Measurements from ENCODE around the gene SERTAD2.

DNA sequence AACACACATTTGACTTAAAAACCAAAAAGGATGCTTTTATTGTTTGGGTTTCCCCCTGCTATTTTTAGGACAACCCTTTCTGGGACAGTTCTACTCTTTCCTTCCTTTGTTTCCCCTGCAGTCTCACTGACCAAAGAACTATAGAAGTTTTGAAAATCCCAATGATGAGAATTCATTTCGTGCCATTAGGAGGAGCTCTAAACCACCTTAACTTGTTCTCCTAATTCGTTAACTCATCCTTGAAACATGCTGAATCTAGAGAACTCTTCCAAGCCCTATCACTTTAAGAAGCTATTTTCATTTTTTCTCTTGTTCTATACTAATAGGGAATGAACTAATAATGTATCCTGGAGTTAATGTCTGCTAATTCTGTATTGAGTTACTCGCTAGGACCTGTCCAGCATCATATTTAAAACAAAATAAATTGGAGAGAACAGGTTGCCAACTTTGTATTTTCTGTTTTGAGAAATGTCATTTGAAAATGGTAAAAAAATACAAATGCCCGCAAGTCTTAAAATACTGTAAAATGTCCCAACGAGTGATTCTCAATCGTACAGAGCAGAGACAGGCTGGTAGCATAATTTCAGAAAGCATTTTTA is 66.7 kb downstream of the SERTAD2 start:
- TF ChIP-seq POLR2AphosphoS5 (IDR thresholded peaks at IDR 0.05; ENCODE audit: low read depth, low read length) (no peak), PAX5 (IDR thresholded peaks at IDR 0.05; ENCODE audit: insufficient read depth, low read length, severe bottlenecking) (no peak), TAF1 (IDR thresholded peaks at IDR 0.05; ENCODE audit: low read depth, low read length) (no peak), POLR2A (IDR thresholded peaks at IDR 0.05; ENCODE audit: low read depth, low read length) (no peak), POU2F2 (IDR thresholded peaks at IDR 0.05; ENCODE audit: low read depth, low read length) (no peak)

Measured in GM12891 (cell line).